ENCODE measurements around the gene ZNF814.
"Not testable (repeated sequence)": the region's sequence is repeated elsewhere in the genome, so short reads cannot be mapped to it uniquely, and the experiment has no call there.

Gene ZNF814

GRCh38 chr19:57817976-57818375 lies 70.9 kb downstream of the ZNF814 start:
- DNase-seq (ENCODE audit: low read depth in 2 of 3, low spot score in 1 of 3) = no peak

GRCh38 chr19:57816652-57817051 lies 72.2 kb downstream of the ZNF814 start:
- DNase-seq (ENCODE audit: low read depth in 2 of 3, low spot score in 1 of 3) = no peak

DNA sequence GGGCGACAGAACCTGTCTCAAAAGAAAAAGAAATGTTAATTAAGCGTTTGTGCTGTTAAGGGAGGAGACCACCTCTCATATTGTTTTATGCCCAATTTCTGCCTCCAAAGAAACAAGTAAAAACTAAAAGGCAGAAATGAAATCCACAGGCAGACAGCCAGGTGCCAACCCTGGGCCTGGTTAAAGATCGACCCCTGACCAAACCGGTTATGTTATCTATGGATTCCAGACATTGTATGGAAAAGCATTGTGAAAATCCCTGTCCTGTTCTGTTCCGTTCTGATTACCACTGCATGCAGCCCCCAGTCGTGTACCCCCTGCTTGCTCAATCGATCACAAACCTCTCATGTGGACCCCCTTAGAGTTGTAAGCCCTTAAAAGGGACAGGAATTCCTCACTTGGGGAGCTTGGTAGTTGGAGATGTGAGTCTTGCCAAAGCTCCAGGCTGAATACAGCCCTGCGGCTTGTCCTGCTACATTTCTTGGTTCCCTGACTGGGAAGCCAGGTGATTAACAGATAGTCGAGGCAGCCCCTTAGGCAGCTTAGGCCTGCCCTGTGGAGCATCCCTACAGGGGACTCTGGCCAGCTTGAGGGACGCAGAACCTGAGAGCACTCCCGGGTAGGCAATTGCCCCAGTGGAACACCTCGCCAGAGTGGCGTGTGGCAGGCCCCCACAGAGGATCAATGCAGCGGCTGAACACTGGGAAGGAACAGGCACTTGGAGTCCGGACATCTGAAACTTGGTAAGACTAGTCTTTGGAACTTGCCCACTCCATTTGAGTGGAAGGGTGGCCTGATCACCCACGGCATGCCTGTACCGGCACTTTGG lies 73.4 kb downstream of the ZNF814 start:
- DNase-seq (ENCODE audit: low read depth in 2 of 3, low spot score in 1 of 3) = no peak

GRCh38 chr19:57814505-57815246 lies 74.2 kb downstream of the ZNF814 start, which contains the start of gene ZNF552:
Gene ZNF552, minus strand, starts transcription at chr19:57814913. Its CDS starts 170 bp downstream, at chr19:57814743.
- DNase-seq (ENCODE audit: low read depth in 2 of 3, low spot score in 1 of 3) = peak; percentile 57 to 64 (median 61)

- DNase-seq (ENCODE audit: low read depth in 2 of 3, low spot score in 1 of 3) = no peak
Measured at GRCh38 chr19:57813919-57814504, 74.8 kb downstream of the ZNF814 start.

- not testable (repeated sequence) for DNase-seq (ENCODE audit: low read depth in 2 of 3, low spot score in 1 of 3)
Measured at GRCh38 chr19:57812975-57813820, 75.6 kb downstream of the ZNF814 start.

DNA sequence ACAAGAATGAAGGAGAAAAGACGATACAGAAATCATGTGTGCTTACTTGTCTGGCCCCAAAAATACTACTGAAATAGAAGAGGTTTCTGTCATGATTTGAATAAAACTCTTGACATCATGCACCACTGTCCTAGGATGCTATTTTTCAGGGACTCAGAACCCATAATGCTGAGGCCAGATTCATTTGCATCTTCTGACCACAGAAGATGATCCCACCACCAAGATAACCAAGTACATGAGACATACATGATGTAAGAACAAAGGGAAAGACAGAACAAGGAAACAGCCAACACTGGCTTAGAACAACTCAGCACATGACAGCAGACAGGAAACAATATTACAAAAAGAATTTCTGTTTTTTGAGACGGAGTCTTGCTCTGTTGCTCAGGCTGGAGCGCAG lies 76.6 kb downstream of the ZNF814 start:
- DNase-seq (ENCODE audit: low read depth in 2 of 3, low spot score in 1 of 3) = no peak

DNA sequence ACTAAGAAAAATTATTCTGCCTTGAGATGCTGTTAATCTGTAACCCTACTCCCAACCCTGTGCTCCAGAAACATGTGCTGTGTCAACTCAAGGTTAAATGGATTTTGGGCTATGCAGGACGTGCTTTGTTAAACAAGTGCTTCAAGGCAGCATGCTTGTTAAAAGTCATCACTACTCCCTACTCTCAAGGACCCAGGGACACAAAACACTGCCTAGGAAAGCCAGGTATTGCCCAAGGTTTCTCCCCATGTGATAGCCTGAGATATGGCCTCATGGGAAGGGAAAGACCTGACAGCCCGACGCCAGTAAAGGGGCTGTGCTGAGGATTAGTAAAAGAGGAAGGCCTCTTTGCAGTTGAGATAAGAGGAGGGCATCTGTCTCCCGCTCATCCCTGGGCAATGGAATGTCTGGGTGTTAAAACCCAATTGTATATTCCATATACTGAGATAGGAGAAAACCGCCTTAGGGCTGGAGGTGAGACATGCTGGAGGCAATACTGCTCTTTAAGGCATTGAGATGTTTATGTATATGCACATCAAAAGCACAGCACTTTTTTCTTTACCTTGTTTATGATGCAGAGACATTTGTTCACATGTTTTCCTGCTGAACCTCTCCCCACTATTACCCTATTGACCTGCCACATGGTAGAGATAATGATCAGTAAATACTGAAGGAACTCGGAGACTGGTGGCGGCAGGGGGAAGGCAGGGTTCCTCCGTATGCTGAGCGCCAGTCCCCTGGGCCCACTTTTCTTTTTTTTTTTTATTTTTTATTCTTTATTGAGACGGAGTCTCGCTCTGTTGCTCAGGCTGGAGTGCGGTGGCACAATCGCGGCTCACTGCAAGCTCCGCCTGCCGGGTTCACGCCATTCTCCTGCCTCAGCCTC lies 78.2 kb downstream of the ZNF814 start:
- not testable (repeated sequence) for DNase-seq (ENCODE audit: low read depth in 2 of 3, low spot score in 1 of 3)

- DNase-seq (ENCODE audit: low read depth in 2 of 3, low spot score in 1 of 3) = no peak
Measured at GRCh38 chr19:57807541-57807940, 81.3 kb downstream of the ZNF814 start.

- DNase-seq (ENCODE audit: low read depth in 2 of 3, low spot score in 1 of 3) = no peak
Measured at GRCh38 chr19:57803594-57804325, 85.1 kb downstream of the ZNF814 start.

DNA sequence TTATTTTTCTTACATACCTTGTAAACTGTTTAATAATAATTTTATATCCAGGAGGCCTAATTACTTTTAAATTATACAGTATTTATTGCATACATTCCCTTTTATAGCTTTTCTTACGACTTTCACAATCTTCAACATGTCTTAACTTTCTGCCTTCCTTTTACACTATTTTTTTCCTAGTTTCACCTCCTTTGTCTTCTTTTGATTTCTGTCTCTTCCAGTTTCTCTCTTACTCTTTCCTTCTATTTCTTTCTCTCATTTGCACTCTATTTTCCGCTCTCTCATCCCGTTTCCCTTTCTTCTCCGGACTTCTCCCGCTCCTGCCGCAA lies 85.6 kb downstream of the ZNF814 start:
- DNase-seq (ENCODE audit: low read depth in 2 of 3, low spot score in 1 of 3) = no peak

DNA sequence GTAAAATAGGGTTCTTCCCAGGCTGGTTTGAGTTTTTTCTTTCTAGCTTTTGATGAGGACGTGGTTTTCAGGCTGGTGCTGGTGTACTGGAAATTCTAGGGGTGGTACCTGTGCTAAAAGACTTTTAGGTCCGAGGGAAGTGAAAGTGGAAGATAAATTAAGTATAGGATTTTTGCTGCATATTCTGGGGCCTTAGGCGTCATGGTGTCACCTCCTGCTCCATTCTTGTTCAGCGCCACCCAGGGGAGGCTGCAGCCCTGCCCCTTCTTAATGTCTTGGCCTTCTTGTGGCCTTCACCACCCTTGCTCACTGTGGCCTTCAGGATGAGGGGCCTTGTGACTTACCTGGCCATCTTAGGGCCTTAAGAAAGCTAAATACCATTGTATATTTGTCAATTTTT lies 86.6 kb downstream of the ZNF814 start:
- no peak for DNase-seq (ENCODE audit: low read depth in 2 of 3, low spot score in 1 of 3)

DNA sequence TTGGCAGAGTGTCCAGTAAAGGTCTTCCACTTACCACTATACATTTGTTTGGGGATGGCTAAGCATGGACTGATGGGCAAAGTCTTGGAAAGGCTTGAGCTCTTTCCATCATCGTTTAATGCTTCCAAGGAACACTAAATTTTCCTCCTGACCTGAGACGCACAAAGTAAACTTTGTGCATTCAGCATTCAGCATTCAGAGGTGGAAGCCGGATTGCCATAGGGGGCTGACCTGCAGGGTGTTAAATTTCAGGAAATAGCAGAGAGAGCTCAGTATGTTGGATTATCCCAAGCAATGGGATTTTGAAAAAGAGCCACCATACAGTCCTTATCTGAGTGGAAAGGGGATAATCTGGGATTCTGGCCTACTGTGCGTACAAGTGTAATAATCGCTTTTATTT lies 88.1 kb downstream of the ZNF814 start:
- no peak for DNase-seq (ENCODE audit: low read depth in 2 of 3, low spot score in 1 of 3)
